Right lobe of liver (tissue), 6 donors: ENCODE data around the gene NUDT22. TPM values are rescaled to one million over a fixed set of nuclear protein-coding genes. Genes with fewer than 3 reads are reported as not detected.

ENCODE experiments used
- ATAC-seq, 4 donors: fragments of 200-7000 bp; cut with Tn5 transposase; one replicate each; pipeline ENCODE4 v1.9.1; 2020; ENCODE audit warnings: mild to moderate bottlenecking in 4 of 4, moderate library complexity in 4 of 4
- DNase-seq, 3 donors: peaks; one replicate each; pipeline ENCODE4 v3.0.0-alpha.2; 2020
- H3K27ac ChIP-seq, 3 donors: fragments of 200-600 bp; one replicate each; pipeline ENCODE4 v1.8.0; 2022
- H3K27me3 ChIP-seq, 2 donors: fragments of 200-600 bp; one replicate each; pipeline ENCODE4 v1.8.0; 2022
- H3K36me3 ChIP-seq, 4 donors: fragments of 200-600 bp; sonication (generic) in 1 of 4; one replicate each; pipeline versions ENCODE4 v1.5.1 to v1.8.0; 2017 to 2022; ENCODE audit warnings: control low read depth in 1 of 4
- H3K4me1 ChIP-seq, 4 donors: fragments of 200-600 bp; sonication (generic) in 1 of 4; one replicate each; pipeline versions ENCODE4 v1.5.1 to v1.8.0; 2017 to 2022; ENCODE audit warnings: control low read depth in 1 of 4
- H3K4me3 ChIP-seq, 3 donors: fragments of 200-600 bp; one replicate each; pipeline ENCODE4 v1.8.0; 2022
- H3K9me3 ChIP-seq, 4 donors: fragments of 200-600 bp; sonication (generic) in 1 of 4; one replicate each; pipeline versions ENCODE4 v1.5.1 to v1.8.0; 2017 to 2022; ENCODE audit warnings: control low read depth in 1 of 4
- POLR2A ChIP-seq: fragments of 450-650 bp; IDR thresholded peaks from one replicate; pipeline ENCODE4 v1.6.1; 2017; ENCODE audit warnings: antibody characterized with exemption, mild to moderate bottlenecking
- WGBS: methylation state at CpG from one replicate; pipeline ENCODE4 v1.1.6; 2018; ENCODE audit warnings: low coverage, low lambda C conversion rate; ENCODE audit not compliant: insufficient coverage; ENCODE audit errors: missing lambda C conversion rate; 5-methylcytosine and 5-hydroxymethylcytosine counted together
- intact Hi-C, 2 donors: fragments of 100-400 bp; cut with DNase I; formaldehyde crosslinking; loops; one replicate each; pipeline versions ENCODE4 v1.11.2 to v1.14.1; 2022
- total RNA-seq, 6 experiments: library from RNA; depleted of rRNA in 2 of 6; stranded (reverse); fragments of >200 nt in 2 of 6; fragmentation: NEBNext Ultra II Directional in 3 of 6; extraction: Animal tissue kit (Norgen Biotek cat#: 25700) in 3 of 6; gene quantifications; one replicate each; pipeline versions ENCODE4 v1.1.0 to v1.2.4, GENCODE V29; 2016 to 2023
- TF ChIP-seq, protein P1 (sequence below), 4 donors: fragments of 200-600 bp in 3 of 4; fragments of 450-650 bp in 1 of 4; IDR thresholded peaks; one replicate each; pipeline versions ENCODE4 v1.5.1 to v1.8.0; 2016 to 2022; ENCODE audit warnings: antibody characterized with exemption in 4 of 4, mild to moderate bottlenecking in 2 of 4
- donor health status: DM: no; HTN: yes; CAD: no.
- donor health status: DM: no; HTN: no; CAD: no.
- donor health status: DM: no; HTN: no; CAD: no.
- donor health status: DM: no; HTN: yes; CAD: no.
- donor health status: DM: no; HTN: yes; CAD: no.

The NUDT22 gene
- total RNA-seq, 6 experiments from 2014 or later, result 23.2 to 46.7 (median 32.1) TPM

DNA sequence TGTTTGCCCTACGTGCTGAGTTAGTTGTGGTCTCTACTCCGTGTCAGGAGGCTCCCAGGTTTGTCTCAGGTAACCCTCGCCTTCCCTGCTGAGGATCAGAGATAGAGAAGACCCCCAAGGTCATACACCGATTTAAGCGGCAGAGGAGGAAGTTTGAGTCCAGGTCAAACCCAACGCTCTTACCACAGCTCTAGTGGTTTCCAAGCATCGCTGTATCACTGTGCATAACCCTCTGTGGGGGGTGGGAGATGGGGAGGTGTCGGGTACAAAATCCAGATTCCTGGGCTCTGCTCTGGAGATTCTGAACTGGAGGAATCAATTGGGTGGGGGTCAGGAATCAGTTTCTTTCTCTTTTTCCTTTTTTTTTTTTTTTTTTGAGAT is 4.9 kb downstream of the NUDT22 start:
- no peaks in the 10 kb centered on the region for H3K27me3 ChIP-seq
- H3K4me1 ChIP-seq, result peaks cover 0 to 27% (median 13%) of the 10 kb centered on the region in 4 donors
- WGBS, result 7% methylated on average over 6 of the region's 8 CpGs
- H3K36me3 ChIP-seq, result no peaks in the 10 kb centered on the region
- peak overlapping the region; percentile 71 to 78 (median 71) for H3K4me3 ChIP-seq
- no peak for ATAC-seq
- no peak for TF ChIP-seq POLR2A
- TF ChIP-seq, protein P1, sequence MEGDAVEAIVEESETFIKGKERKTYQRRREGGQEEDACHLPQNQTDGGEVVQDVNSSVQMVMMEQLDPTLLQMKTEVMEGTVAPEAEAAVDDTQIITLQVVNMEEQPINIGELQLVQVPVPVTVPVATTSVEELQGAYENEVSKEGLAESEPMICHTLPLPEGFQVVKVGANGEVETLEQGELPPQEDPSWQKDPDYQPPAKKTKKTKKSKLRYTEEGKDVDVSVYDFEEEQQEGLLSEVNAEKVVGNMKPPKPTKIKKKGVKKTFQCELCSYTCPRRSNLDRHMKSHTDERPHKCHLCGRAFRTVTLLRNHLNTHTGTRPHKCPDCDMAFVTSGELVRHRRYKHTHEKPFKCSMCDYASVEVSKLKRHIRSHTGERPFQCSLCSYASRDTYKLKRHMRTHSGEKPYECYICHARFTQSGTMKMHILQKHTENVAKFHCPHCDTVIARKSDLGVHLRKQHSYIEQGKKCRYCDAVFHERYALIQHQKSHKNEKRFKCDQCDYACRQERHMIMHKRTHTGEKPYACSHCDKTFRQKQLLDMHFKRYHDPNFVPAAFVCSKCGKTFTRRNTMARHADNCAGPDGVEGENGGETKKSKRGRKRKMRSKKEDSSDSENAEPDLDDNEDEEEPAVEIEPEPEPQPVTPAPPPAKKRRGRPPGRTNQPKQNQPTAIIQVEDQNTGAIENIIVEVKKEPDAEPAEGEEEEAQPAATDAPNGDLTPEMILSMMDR (IDR thresholded peaks at IDR 0.05), result no peak
- intact Hi-C loops, result no loop called here
- no peak for DNase-seq
- no peaks in the 10 kb centered on the region for H3K9me3 ChIP-seq
- peak overlapping the region; percentile 65 to 90 (median 74) for H3K27ac ChIP-seq

DNA sequence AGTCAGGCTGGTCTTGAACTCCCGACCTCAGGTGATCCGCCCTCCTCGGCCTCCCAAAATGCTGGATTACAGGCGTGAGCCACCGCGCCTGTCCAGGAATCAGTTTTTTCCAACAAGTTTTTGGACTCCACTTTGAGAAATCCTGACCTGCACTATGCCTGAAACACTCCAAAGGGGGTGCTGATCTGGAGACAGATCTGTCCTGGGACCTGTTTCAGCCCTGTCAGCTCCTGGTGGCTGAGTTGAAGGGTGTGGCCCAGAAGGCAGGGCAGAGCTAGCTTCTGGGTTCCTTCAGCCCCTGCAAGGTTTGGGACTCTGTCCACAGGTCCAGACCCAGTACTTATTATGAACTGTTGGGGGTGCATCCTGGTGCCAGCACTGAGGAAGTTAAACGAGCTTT is 5.5 kb downstream of the NUDT22 start:
- H3K36me3 ChIP-seq, result no peaks in the 10 kb centered on the region
- ATAC-seq, result no peak
- intact Hi-C loops, result no loop called here
- no peak for DNase-seq
- H3K9me3 ChIP-seq, result no peaks in the 10 kb centered on the region
- no peak overlapping the region for H3K4me3 ChIP-seq
- TF ChIP-seq, protein P1 (IDR thresholded peaks at IDR 0.05), result no peak
- TF ChIP-seq POLR2A, result no peak
- H3K27me3 ChIP-seq, result no peaks in the 10 kb centered on the region
- 81% methylated on average over 7 of the region's 7 CpGs for WGBS
- H3K4me1 ChIP-seq, result peaks cover 0 to 26% (median 13%) of the 10 kb centered on the region in 4 donors
- H3K27ac ChIP-seq, result no peak overlapping the region

DNA sequence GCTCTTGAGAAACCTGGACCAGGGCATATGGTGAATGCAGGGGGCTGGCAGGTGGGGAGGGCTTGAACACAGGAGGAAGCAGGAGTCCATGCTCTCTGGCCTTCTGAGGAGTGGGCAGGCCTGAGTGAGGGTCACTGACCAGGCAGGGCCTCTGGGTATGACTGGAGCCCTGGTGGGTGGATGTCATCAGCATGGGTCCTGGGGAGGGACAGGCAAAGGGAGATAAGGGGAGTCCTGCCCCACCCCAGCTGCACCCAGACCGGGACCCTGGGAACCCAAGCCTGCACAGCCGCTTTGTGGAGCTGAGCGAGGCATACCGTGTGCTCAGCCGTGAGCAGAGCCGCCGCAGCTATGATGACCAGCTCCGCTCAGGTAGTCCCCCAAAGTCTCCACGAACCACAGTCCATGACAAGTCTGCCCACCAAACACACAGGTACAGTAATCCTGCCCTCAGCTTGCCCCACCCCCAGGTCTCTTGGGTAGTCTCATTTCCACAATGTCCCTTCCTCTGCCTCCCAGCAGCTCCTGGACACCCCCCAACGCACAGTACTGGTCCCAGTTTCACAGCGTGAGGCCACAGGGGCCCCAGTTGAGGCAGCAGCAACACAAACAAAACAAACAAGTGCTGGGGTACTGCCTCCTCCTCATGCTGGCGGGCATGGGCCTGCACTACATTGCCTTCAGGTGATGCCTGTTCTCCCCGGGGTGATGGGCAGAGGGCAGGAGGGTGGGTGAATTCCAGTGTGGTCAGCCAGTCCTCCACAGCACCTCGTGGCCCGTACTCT is 6.3 kb downstream of the NUDT22 start:
- Histone ChIP-seq H3K9me3 (no peaks in the 10 kb centered on the region), H3K27ac (no peak overlapping the region), H3K27me3 (no peaks in the 10 kb centered on the region), H3K4me1 (peaks cover 0 to 22% (median 7%) of the 10 kb centered on the region in 4 donors), H3K36me3 (no peaks in the 10 kb centered on the region), H3K4me3 (no peak overlapping the region)
- ATAC-seq, result no peak
- intact Hi-C loops, result no loop called here
- 69% methylated on average over 3 of the region's 15 CpGs for WGBS
- DNase-seq, result peak in 1 of 3 donors; percentile 56
- no peak for TF ChIP-seq POLR2A
- TF ChIP-seq, protein P1 (IDR thresholded peaks at IDR 0.05), result no peak

DNA sequence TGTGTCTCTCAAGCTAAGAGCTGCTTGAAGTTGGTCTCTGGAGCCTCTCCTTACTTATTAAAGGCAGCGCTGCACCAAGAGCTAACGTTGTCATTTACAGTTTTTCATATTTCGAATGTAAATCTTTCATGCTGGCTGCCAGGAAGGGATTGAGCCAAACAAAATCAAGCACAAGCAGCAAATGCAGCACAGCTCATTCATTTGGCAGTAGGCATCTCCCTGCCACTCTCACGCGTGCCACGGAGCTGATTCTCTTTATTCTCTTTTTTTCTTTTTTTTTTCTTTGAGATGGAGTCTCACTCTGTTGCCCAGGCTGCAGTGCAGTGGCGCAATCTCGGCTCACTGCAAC is 6.9 kb downstream of the NUDT22 start:
- intact Hi-C loops, result no loop called here
- Histone ChIP-seq H3K27ac (no peak overlapping the region), H3K36me3 (no peaks in the 10 kb centered on the region), H3K9me3 (no peaks in the 10 kb centered on the region), H3K4me3 (no peak overlapping the region), H3K27me3 (no peaks in the 10 kb centered on the region), H3K4me1 (peaks cover 0 to 25% (median 5%) of the 10 kb centered on the region in 4 donors)
- ATAC-seq (no peak), DNase-seq (no peak)
- TF ChIP-seq, protein P1 (IDR thresholded peaks at IDR 0.05), result no peak
- no peak for TF ChIP-seq POLR2A
- 89% methylated on average over 8 of the region's 8 CpGs for WGBS
